Liver (tissue), 9 donors: ENCODE measurements around the gene SCN4A. TPM values are rescaled to one million over a fixed set of nuclear protein-coding genes. Genes with fewer than 3 reads are reported as not detected.

Source experiments
- DNase-seq: peaks from one replicate; pipeline ENCODE4 v3.0.0-alpha.2; 2017; ENCODE audit warnings: low spot score
- H3K27ac ChIP-seq, 2 donors: one replicate each; pipeline ENCODE4 v1.7.0; 2013; ENCODE audit warnings: inconsistent platforms in 2 of 2, low read length in 2 of 2, control low read depth in 1 of 2, low read depth in 1 of 2, mild to moderate bottlenecking in 1 of 2
- H3K27me3 ChIP-seq, 4 donors: one replicate each; pipeline versions ENCODE4 v1.6.1 to v1.7.0; 2013; ENCODE audit warnings: low read length in 3 of 4, inconsistent platforms in 1 of 4, mild to moderate bottlenecking in 1 of 4, moderate library complexity in 1 of 4; ENCODE audit not compliant: control insufficient read depth in 4 of 4, insufficient read depth in 4 of 4
- H3K36me3 ChIP-seq, 4 donors: one replicate each; pipeline versions ENCODE4 v1.6.1 to v1.7.0; 2013; ENCODE audit warnings: low read length in 3 of 4, mild to moderate bottlenecking in 3 of 4, low read depth in 1 of 4, moderate library complexity in 1 of 4; ENCODE audit not compliant: control insufficient read depth in 4 of 4, insufficient read depth in 3 of 4
- H3K4me1 ChIP-seq, 4 donors: one replicate each; pipeline versions ENCODE4 v1.6.1 to v1.7.0; 2013; ENCODE audit warnings: low read length in 3 of 4, mild to moderate bottlenecking in 3 of 4, moderate library complexity in 1 of 4; ENCODE audit not compliant: control insufficient read depth in 4 of 4, insufficient read depth in 4 of 4
- H3K4me3 ChIP-seq, 3 donors: one replicate each; pipeline versions ENCODE4 v1.6.1 to v1.7.0; 2013; ENCODE audit warnings: low read length in 3 of 3, control low read depth in 1 of 3, low read depth in 1 of 3, mild to moderate bottlenecking in 1 of 3
- H3K9ac ChIP-seq, 2 donors: one replicate each; pipeline ENCODE4 v1.7.0; 2013; ENCODE audit warnings: low read length in 2 of 2, mild to moderate bottlenecking in 2 of 2, moderate library complexity in 2 of 2, control low read depth in 1 of 2, low read depth in 1 of 2
- H3K9me3 ChIP-seq, 4 donors: one replicate each; pipeline versions ENCODE4 v1.6.1 to v1.7.0; 2013; ENCODE audit warnings: low read length in 3 of 4; ENCODE audit not compliant: control insufficient read depth in 4 of 4
- CTCF ChIP-seq: fragments of 150-350 bp; IDR thresholded peaks from 2 replicates; pipeline ENCODE4 v1.5.1; 2017; ENCODE audit warnings: improper control_type of control experiment, low read depth, low read length; ENCODE audit not compliant: missing input control
- EGR1 ChIP-seq, 2 donors: IDR thresholded peaks; 2 replicates each; pipeline ENCODE4 v1.6.1; 2016 to 2018; ENCODE audit warnings: antibody characterized with exemption in 2 of 2, low read depth in 2 of 2
- FOXA2 ChIP-seq: IDR thresholded peaks from 2 replicates; pipeline ENCODE4 v1.6.1; 2016; ENCODE audit warnings: antibody characterized with exemption
- GABPA ChIP-seq, 2 donors: IDR thresholded peaks in 1 of 2; conservative IDR thresholded peaks in 1 of 2; 2 replicates each; pipeline ENCODE4 v1.6.1; 2016; ENCODE audit warnings: antibody characterized with exemption in 2 of 2, mild to moderate bottlenecking in 1 of 2, moderate library complexity in 1 of 2
- HNF4A ChIP-seq, 2 donors: conservative IDR thresholded peaks; 2 replicates each; pipeline ENCODE4 v1.6.1; 2016; ENCODE audit warnings: antibody characterized with exemption in 2 of 2, mild to moderate bottlenecking in 2 of 2
- HNF4G ChIP-seq: IDR thresholded peaks from 2 replicates; pipeline ENCODE4 v1.6.1; 2016; ENCODE audit warnings: antibody characterized with exemption
- JUND ChIP-seq, 2 donors: IDR thresholded peaks; 2 replicates each; pipeline ENCODE4 v1.6.1; 2016; ENCODE audit warnings: antibody characterized with exemption in 2 of 2
- NR2F2 ChIP-seq: IDR thresholded peaks from 2 replicates; pipeline ENCODE4 v1.6.1; 2016; ENCODE audit warnings: antibody characterized with exemption
- RAD21 ChIP-seq, 2 donors: IDR thresholded peaks; 2 replicates each; pipeline ENCODE4 v1.6.1; 2016; ENCODE audit warnings: antibody characterized with exemption in 2 of 2, mild to moderate bottlenecking in 2 of 2
- REST ChIP-seq: IDR thresholded peaks from 2 replicates; pipeline ENCODE4 v1.6.1; 2016; ENCODE audit warnings: antibody characterized with exemption, mild to moderate bottlenecking
- RXRA ChIP-seq, 2 donors: IDR thresholded peaks; 2 replicates each; pipeline ENCODE4 v1.6.1; 2017 to 2018; ENCODE audit warnings: antibody characterized with exemption in 2 of 2, mild to moderate bottlenecking in 1 of 2
- SP1 ChIP-seq: IDR thresholded peaks from 2 replicates; pipeline ENCODE4 v1.6.1; 2018; ENCODE audit warnings: antibody characterized with exemption, mild to moderate bottlenecking
- TAF1 ChIP-seq: conservative IDR thresholded peaks from 2 replicates; pipeline ENCODE4 v1.6.1; 2016; ENCODE audit warnings: antibody characterized with exemption, mild to moderate bottlenecking
- YY1 ChIP-seq: IDR thresholded peaks from 2 replicates; pipeline ENCODE4 v1.6.1; 2016; ENCODE audit warnings: antibody characterized with exemption, mild to moderate bottlenecking
- ZBTB33 ChIP-seq: IDR thresholded peaks from 2 replicates; pipeline ENCODE4 v1.6.1; 2016; ENCODE audit warnings: antibody characterized with exemption
- WGBS: extraction: QIAGEN DNeasy Blood & Tissue Kit; methylation state at CpG from one replicate; pipeline ENCODE4 v1.1.7; 2013; 5-methylcytosine and 5-hydroxymethylcytosine counted together
- polyA plus RNA-seq, 2 donors: library from polyadenylated mRNA; stranded (reverse) in 1 of 2; unstranded in 1 of 2; fragments of 200-250 nt in 1 of 2; fragments of >200 nt in 1 of 2; fragmentation: Nextera tagmentation in 1 of 2; extraction: Ambion mirVana in 1 of 2; gene quantifications; one replicate each; pipeline versions ENCODE4 v1.2.1 to v1.2.3, GENCODE V29; 2013 to 2015
- total RNA-seq, 2 donors: library from RNA; depleted of rRNA; stranded (reverse); fragments of >200 nt; gene quantifications; one replicate each; pipeline ENCODE4 v1.2.3, GENCODE V29; 2014
- TF ChIP-seq, protein P1 (sequence below): IDR thresholded peaks from 2 replicates; pipeline ENCODE4 v1.6.1; 2016; ENCODE audit warnings: antibody characterized with exemption
- TF ChIP-seq, protein P2 (sequence below): IDR thresholded peaks from 2 replicates; pipeline ENCODE4 v1.6.1; 2016; ENCODE audit warnings: antibody characterized with exemption
- donor health status: healthy.
- donor health status: healthy.
- donor health status: healthy.
- donor health status: healthy.
- donor health status: healthy.

SCN4A gene
- total and polyA plus RNA-seq, 4 donors, result 0.04 to 1.3 (median 0.43) TPM

DNA sequence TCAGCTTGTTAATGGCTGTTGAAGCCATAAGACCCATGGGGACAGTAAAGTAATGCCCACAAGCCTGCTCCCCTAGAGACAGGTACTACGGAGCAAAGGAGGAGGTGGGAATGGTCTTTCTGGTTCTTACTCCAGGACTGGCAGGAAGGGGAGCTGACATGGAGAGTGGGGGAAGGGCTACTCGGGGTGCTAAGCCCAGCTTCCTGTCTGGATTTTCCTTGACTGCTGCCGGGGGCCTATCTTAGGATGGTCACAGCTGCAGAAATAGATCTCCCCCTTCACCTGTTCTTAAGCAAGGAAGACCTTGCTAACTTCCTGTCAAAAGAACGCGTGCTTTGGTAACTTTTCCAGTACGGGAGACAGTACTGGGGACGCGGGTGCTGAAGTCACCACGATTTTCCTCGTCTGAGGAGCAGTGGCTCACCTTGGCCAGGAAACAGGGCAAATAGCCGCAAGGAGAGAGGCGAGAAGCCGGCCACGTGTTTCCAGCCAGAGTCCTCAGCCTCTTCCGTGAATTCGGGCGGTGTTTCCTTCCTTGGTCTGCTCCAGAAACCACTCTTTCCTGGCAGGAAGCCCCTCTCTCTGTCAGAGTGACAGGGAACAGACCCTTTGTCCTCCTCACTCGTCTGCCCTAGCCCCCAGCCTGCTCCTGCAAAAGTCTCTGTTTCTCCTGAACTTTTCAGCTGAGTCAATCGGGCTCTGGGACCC lies 24.8 kb upstream of the SCN4A start:
- Histone ChIP-seq H3K4me3 (peak overlapping the region in 1 of 3 donors; percentile 42), H3K27ac (no peak overlapping the region), H3K27me3 (peaks cover 0 to 2% (median 0%) of the 10 kb centered on the region in 4 donors), H3K4me1 (peaks cover 0 to 10% (median 4%) of the 10 kb centered on the region in 4 donors), H3K36me3 (no peaks in the 10 kb centered on the region), H3K9ac (no peak overlapping the region), H3K9me3 (no peaks in the 10 kb centered on the region)
- no peak for DNase-seq
- TF ChIP-seq SP1, result no peak
- no peak for TF ChIP-seq RAD21 (IDR thresholded peaks at IDR 0.05)
- no peak for TF ChIP-seq HNF4G
- no peak for TF ChIP-seq YY1
- WGBS, result 24% methylated on average over 19 of the region's 19 CpGs

DNA sequence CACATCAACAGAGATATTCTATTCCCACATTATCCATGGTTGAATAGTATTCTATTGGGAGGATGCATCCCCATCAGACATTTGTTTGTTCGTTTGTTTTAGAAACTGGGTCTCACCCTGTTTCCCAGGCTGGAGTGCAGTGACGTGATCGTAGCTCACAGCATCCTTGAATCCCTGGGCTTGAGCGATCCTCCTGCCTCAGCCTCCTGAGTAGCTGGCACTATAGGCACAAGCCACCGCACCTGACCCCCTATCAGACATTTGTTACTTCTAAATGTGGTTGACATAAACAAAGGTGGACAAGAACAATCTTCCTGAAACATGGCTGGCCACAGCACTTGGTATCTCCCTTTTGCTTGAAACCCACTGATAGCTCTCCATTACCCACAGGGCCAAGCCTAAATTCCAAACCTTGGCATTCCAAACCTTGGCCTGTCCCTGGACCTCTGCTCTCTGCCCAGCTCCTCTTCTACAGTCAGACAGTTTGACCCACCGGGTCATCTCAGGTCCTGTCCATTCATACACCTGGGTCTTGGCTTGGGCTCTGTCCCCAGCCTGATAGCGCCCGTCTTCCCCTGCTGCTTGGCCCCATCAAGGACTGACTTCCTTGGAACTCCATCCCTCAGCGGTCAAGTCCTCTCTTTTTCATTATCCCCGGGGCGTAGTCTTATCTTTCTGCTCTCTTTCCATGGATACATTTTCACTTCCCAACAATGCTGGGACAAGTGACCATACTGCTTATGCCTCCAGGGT lies 23.9 kb upstream of the SCN4A start:
- Histone ChIP-seq H3K9me3 (no peaks in the 10 kb centered on the region), H3K36me3 (no peaks in the 10 kb centered on the region), H3K27ac (no peak overlapping the region), H3K4me3 (no peak overlapping the region), H3K4me1 (peaks cover 0 to 10% (median 4%) of the 10 kb centered on the region in 4 donors), H3K9ac (no peak overlapping the region), H3K27me3 (peaks cover 0 to 2% (median 0%) of the 10 kb centered on the region in 4 donors)
- no peak for DNase-seq
- TF ChIP-seq, protein P1, sequence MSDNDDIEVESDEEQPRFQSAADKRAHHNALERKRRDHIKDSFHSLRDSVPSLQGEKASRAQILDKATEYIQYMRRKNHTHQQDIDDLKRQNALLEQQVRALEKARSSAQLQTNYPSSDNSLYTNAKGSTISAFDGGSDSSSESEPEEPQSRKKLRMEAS, result no peak
- TF ChIP-seq HNF4G (no peak), EGR1 (IDR thresholded peaks at IDR 0.05; ENCODE audit: low read depth in 2 of 2) (no peak), YY1 (no peak), HNF4A (conservative IDR thresholded peaks at IDR 0.05) (no peak), JUND (IDR thresholded peaks at IDR 0.05) (no peak), NR2F2 (no peak), REST (no peak), FOXA2 (no peak), RXRA (IDR thresholded peaks at IDR 0.05) (no peak)
- TF ChIP-seq, protein P2, sequence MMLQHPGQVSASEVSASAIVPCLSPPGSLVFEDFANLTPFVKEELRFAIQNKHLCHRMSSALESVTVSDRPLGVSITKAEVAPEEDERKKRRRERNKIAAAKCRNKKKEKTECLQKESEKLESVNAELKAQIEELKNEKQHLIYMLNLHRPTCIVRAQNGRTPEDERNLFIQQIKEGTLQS, result no peak
- WGBS, result 92% methylated on average over 11 of the region's 11 CpGs

GRCh38 chr17:63995626-63996025 lies 22.9 kb upstream of the SCN4A start:
- Histone ChIP-seq H3K4me3 (no peak overlapping the region), H3K4me1 (peaks cover 0 to 10% (median 4%) of the 10 kb centered on the region in 4 donors), H3K36me3 (no peaks in the 10 kb centered on the region), H3K9me3 (no peaks in the 10 kb centered on the region), H3K27ac (no peak overlapping the region), H3K27me3 (peaks cover 0 to 2% (median 0%) of the 10 kb centered on the region in 4 donors), H3K9ac (no peak overlapping the region)
- no peak for DNase-seq
- WGBS, result 89% methylated on average over 5 of the region's 5 CpGs
- no peak for TF ChIP-seq GABPA (IDR thresholded peaks at IDR 0.05 in 1 of 2, conservative IDR thresholded peaks at IDR 0.05 in 1 of 2)
- TF ChIP-seq EGR1 (IDR thresholded peaks at IDR 0.05; ENCODE audit: low read depth in 2 of 2), result no peak
- TF ChIP-seq TAF1, result no peak
- no peak for TF ChIP-seq NR2F2
- no peak for TF ChIP-seq CTCF
- TF ChIP-seq SP1, result no peak
- no peak for TF ChIP-seq YY1
- TF ChIP-seq HNF4A (conservative IDR thresholded peaks at IDR 0.05), result no peak
- TF ChIP-seq ZBTB33, result no peak
- no peak for TF ChIP-seq FOXA2
